Aorta (tissue), 5 donors: ENCODE data around the gene HPCAL4. TPM values are rescaled to one million over a fixed set of nuclear protein-coding genes. Genes with fewer than 3 reads are reported as not detected.

Experiments
- ATAC-seq: fragments of 200-7000 bp; cut with Tn5 transposase; one replicate; pipeline ENCODE4 v1.9.1; 2022; ENCODE audit warnings: moderate library complexity; ENCODE audit not compliant: low FRiP score
- DNase-seq, 2 donors: peaks; one replicate each; pipeline ENCODE4 v3.0.0-alpha.2; 2020
- H3K27ac ChIP-seq, 2 donors: one replicate each; pipeline ENCODE4 v1.5.1; 2013; ENCODE audit warnings: low read length in 2 of 2, mild to moderate bottlenecking in 2 of 2, moderate library complexity in 2 of 2, control low read depth in 1 of 2, inconsistent platforms in 1 of 2, low read depth in 1 of 2
- H3K27me3 ChIP-seq, 2 donors: one replicate each; pipeline ENCODE4 v1.6.1; 2013; ENCODE audit warnings: control low read depth in 1 of 2, low read length in 1 of 2, mild to moderate bottlenecking in 1 of 2, moderate library complexity in 1 of 2; ENCODE audit not compliant: insufficient read depth in 2 of 2, control insufficient read depth in 1 of 2
- H3K36me3 ChIP-seq, 2 donors: one replicate each; pipeline ENCODE4 v1.6.1; 2013; ENCODE audit warnings: control low read depth in 1 of 2, low read length in 1 of 2, mild to moderate bottlenecking in 1 of 2; ENCODE audit not compliant: insufficient read depth in 2 of 2, control insufficient read depth in 1 of 2
- H3K4me1 ChIP-seq, 2 donors: one replicate each; pipeline ENCODE4 v1.6.1; 2013; ENCODE audit warnings: low read length in 2 of 2, control low read depth in 1 of 2, mild to moderate bottlenecking in 1 of 2, moderate library complexity in 1 of 2; ENCODE audit not compliant: insufficient read depth in 2 of 2, control insufficient read depth in 1 of 2
- H3K4me3 ChIP-seq, 2 donors: one replicate each; pipeline ENCODE4 v1.5.1; 2013; ENCODE audit warnings: low read length in 2 of 2, control low read depth in 1 of 2, mild to moderate bottlenecking in 1 of 2
- H3K9me3 ChIP-seq: one replicate; pipeline ENCODE4 v1.6.1; 2013; ENCODE audit warnings: mild to moderate bottlenecking, low read length; ENCODE audit not compliant: control insufficient read depth
- WGBS, 2 donors: extraction: QIAGEN DNeasy Blood & Tissue Kit; methylation state at CpG; one replicate each; pipeline ENCODE4 v1.1.7; 2013; 5-methylcytosine and 5-hydroxymethylcytosine counted together
- intact Hi-C, 2 donors: fragments of 100-400 bp; cut with DNase I; formaldehyde crosslinking; loops; one replicate each; pipeline versions ENCODE4 v1.14.2 to v1.15.0; 2022
- polyA plus RNA-seq, 2 donors: library from polyadenylated mRNA; stranded (reverse); fragments of 200-250 nt; gene quantifications; one replicate each; pipeline ENCODE4 v1.2.3, GENCODE V29; 2013
- total RNA-seq, 2 donors: library from RNA; stranded (reverse); fragmentation: NEBNext Ultra II Directional; extraction: Animal tissue kit (Norgen Biotek cat#: 25700); gene quantifications; one replicate each; pipeline ENCODE4 v1.2.1, GENCODE V29; 2021
- donor health status: healthy with polysubstance abuse.
- donor health status: Bipolar disorder and iron deficiency.
- donor health status: DM: no; HTN: no; CAD: no.
- donor health status: DM: no; HTN: no; CAD: no.
- donor health status: DM: yes; HTN: yes; CAD: no.

Gene HPCAL4
- total and polyA plus RNA-seq, 4 donors = not detected

DNA sequence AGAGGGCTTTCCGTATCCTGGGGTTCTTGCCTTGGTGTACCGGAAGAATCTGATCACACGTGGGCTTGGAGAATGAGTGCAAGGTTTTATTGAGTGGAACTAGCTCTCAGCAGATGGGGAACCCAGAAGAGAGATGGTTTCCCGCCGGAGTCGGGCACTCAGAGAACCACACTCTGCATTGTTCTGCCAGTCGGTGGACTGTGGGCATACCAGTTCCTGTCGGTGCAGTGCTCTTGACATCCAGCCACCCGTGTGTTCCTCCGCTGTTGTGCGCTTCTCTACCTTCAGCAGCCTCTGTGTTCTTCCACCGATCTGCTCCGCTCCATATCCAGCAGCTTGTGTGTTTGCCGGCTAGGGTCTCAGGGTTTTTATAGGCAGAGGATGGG, 36.7 kb upstream of the HPCAL4 start:
- H3K4me1 ChIP-seq = no peaks in the 10 kb centered on the region
- H3K36me3 ChIP-seq = no peaks in the 10 kb centered on the region
- no peak for DNase-seq
- WGBS, 2 donors = 77 to 78% methylated on average over 14 of the region's 14 CpGs
- ATAC-seq = no peak
- H3K4me3 ChIP-seq = no peak overlapping the region
- intact Hi-C loops = no loop called here
- no peaks in the 10 kb centered on the region for H3K27me3 ChIP-seq
- H3K27ac ChIP-seq = no peak overlapping the region
- H3K9me3 ChIP-seq = no peaks in the 10 kb centered on the region

DNA sequence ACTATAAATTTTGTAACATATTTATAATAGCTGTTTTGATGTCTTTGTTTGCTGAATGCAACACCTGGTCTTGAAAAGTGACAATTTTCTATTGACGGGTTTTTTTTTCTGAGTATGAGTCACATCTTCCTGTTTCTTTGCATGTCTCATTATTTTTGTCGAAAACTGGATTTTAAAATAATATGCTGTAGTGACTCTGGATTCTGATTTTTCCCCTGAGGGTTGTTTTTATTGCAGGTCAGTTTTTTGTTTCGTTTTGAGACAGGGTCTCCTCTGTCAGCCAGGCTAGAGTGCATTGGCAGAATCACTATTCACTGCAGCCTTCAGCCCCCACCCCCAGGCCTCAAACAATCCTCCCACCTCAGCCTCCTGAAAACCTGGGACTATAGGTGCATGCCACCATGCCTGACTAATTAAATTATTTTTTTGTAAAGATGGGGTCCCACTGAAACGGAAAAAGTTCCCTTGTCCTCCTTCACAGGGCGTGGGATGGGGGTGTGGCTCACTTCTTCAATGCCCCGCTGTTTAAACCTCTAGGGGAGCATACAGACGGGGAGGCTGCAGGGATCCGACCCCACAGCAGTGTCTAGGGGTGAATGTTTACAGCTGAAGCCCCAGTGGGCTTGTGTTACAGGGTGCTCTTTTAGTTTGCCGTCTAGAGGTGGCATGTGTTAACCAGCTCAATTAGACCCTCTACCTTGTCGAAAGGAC, 36.1 kb upstream of the HPCAL4 start:
- WGBS, 2 donors = 75 to 76% methylated on average over 10 of the region's 10 CpGs
- DNase-seq (no peak), ATAC-seq (no peak)
- Histone ChIP-seq H3K4me3 (no peak overlapping the region), H3K36me3 (no peaks in the 10 kb centered on the region), H3K27ac (no peak overlapping the region), H3K9me3 (no peaks in the 10 kb centered on the region), H3K27me3 (no peaks in the 10 kb centered on the region), H3K4me1 (no peaks in the 10 kb centered on the region)
- intact Hi-C loops = no loop called here

DNA sequence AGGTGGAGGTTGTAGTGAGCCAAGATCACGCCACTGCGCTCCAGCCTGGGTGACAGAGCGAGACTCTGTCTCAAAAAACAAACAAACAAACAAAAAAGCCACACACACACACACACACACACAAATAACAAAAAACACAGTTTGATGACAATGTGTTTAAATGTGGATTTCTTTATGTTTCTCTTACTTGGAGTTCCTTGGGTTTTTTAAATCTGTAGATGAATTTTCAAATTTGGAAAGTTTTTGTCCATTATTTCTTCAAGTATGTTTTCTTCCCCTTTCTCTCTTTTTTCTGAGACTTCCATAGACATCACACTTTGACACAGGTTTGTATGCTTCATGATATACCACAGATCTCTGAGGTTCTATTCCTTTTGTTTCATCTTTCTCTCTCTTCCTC, 35.4 kb upstream of the HPCAL4 start:
- no peak overlapping the region for H3K4me3 ChIP-seq
- no peak for DNase-seq
- no peaks in the 10 kb centered on the region for H3K9me3 ChIP-seq
- no peak for ATAC-seq
- H3K27me3 ChIP-seq = no peaks in the 10 kb centered on the region
- WGBS, 2 donors = 93 to 94% methylated on average over 3 of the region's 3 CpGs
- intact Hi-C loops = no loop called here
- H3K27ac ChIP-seq = no peak overlapping the region
- no peaks in the 10 kb centered on the region for H3K4me1 ChIP-seq
- H3K36me3 ChIP-seq = no peaks in the 10 kb centered on the region

DNA sequence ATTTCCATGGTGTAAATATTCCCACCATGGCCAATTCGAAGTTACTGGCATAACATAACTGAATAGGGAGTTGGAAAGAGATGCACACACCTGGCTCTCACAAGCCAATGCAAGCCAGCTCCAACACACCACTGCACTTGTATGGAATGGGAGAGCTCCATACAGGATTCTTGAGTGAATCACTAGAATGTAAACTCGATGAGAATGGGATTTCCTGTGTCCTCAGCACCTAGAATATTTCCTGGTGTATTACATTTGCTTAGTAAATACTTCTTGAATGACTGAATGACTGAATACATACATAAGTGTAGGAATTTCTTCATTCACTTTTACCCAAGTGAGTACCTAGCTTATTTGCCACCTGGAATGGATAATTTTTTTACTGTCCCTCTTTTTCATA, 31.3 kb upstream of the HPCAL4 start:
- intact Hi-C loops = loop anchor here in 1 of 2 donors (5.0 kb wide), 1 partner anchor 115 kb away; no protein-coding TSS in a partner anchor

GRCh38 chr1:39721664-39722063, 30.4 kb upstream of the HPCAL4 start:
- intact Hi-C loops = loop anchor here in 1 of 2 donors (5.0 kb wide), 1 partner anchor 114 kb away; no protein-coding TSS in a partner anchor
- no peak for ATAC-seq
- no peaks in the 10 kb centered on the region for H3K36me3 ChIP-seq
- no peaks in the 10 kb centered on the region for H3K4me1 ChIP-seq
- H3K4me3 ChIP-seq = no peak overlapping the region
- H3K27ac ChIP-seq = no peak overlapping the region
- no peak for DNase-seq
- H3K27me3 ChIP-seq = no peaks in the 10 kb centered on the region
- H3K9me3 ChIP-seq = no peaks in the 10 kb centered on the region

More for the DNA sequence above, 31.3 kb upstream of the HPCAL4 start:
- 20 to 31% methylated on average over 2 of the region's 2 CpGs for WGBS, 2 donors
- H3K27ac ChIP-seq = no peak overlapping the region
- no peaks in the 10 kb centered on the region for H3K36me3 ChIP-seq
- H3K9me3 ChIP-seq = no peaks in the 10 kb centered on the region
- DNase-seq (no peak), ATAC-seq (no peak)
- no peak overlapping the region for H3K4me3 ChIP-seq
- H3K4me1 ChIP-seq = no peaks in the 10 kb centered on the region
- no peaks in the 10 kb centered on the region for H3K27me3 ChIP-seq

DNA sequence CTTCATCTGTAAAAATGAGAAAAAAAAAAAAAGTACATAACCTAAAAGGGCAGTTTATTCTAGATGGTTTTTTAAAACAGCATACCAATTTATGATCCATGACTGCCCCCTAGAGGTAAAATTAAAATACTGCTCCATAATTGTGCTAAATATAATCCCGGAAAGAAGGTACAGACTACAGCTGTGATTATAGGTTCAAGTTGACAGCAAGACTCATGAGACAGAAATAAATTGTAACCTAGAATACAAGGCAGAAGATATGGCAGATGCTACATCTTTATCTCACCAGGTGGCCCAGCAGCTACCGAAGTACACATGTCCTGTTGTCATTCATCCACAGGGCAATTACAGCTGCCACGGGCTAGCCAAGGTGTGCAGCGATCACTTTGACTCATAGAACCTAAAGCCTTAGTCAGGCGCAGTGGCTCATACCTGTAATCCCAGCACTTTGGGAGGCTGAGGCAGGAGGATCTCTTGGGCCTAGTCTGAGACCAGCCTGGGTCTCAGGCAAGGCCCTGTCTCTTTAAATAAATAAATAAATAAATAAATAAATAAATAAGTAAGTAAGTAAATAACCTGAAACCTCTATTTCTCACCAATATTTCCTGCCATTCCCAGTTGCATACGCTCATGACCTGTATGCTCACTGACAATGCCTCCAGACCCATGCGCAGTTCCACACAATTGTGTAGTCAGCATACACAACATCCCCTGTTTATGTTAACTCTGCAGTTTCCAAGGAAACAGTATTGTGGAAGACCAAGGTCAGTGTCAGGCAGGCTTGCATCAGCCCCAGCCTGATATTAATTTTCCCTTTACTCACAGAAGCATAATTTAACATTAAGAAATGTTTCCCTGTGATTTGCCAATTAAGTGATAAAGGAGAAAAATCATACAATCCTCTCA, 29.1 kb upstream of the HPCAL4 start:
- Histone ChIP-seq H3K27me3 (no peaks in the 10 kb centered on the region), H3K9me3 (no peaks in the 10 kb centered on the region), H3K27ac (no peak overlapping the region), H3K4me3 (no peak overlapping the region), H3K36me3 (no peaks in the 10 kb centered on the region), H3K4me1 (no peaks in the 10 kb centered on the region)
- ATAC-seq (peak; percentile 82), DNase-seq (no peak)
- 46 to 48% methylated on average over 7 of the region's 7 CpGs for WGBS, 2 donors
- intact Hi-C loops = loop anchor here in 1 of 2 donors (5.0 kb wide), 1 partner anchor 113 kb away; no protein-coding TSS in a partner anchor

DNA sequence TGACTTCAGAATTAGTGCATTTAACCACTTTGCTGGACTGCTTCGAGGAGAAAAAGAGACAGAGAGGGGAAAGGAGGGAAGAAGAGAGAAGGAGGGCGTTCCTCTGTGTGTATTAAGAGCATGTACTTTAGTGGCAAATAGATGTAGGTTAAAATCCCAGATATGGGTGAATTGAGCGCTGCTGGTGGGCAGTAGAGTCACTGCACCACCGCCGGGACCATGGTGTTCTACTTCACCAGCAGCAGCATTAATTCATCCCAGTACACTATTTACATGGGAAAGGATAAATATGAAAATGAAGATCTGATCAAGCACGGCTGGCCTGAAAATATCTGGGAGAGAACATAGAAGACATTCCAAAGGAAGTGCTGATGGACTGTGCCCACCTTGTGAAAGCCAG, 26.6 kb upstream of the HPCAL4 start:
- H3K36me3 ChIP-seq = no peaks in the 10 kb centered on the region
- no peak overlapping the region for H3K27ac ChIP-seq
- intact Hi-C loops = loop anchor here (5.0 kb wide), 2 partner anchors 61 to 111 kb away; no protein-coding TSS in a partner anchor
- ATAC-seq = no peak
- H3K27me3 ChIP-seq = no peaks in the 10 kb centered on the region
- H3K4me3 ChIP-seq = no peak overlapping the region
- 74 to 80% methylated on average over 6 of the region's 6 CpGs for WGBS, 2 donors
- no peaks in the 10 kb centered on the region for H3K4me1 ChIP-seq
- no peaks in the 10 kb centered on the region for H3K9me3 ChIP-seq
- DNase-seq = no peak

DNA sequence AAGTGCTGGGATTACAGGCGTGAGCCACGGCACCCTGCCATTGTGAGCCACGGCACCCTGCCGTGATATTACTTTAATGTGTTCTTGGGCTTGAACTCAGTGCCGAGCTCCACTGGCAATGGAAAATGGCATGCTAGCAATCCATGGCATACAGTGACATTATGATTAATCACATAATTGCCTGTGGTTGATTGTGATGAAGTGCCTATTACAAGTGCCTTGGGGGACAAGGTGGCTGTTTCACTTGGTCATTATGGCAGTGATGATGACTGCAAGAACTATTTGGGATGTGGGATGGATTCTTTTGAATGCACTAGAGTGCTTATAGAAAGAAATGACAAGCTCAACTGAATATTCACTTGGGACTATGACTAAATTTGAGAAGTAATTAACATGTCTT, 22.3 kb upstream of the HPCAL4 start:
- 91 to 99% methylated on average over 5 of the region's 5 CpGs for WGBS, 2 donors
- DNase-seq (no peak), ATAC-seq (no peak)
- no peak overlapping the region for H3K27ac ChIP-seq
- no peaks in the 10 kb centered on the region for H3K4me1 ChIP-seq
- intact Hi-C loops = no loop called here
- no peaks in the 10 kb centered on the region for H3K9me3 ChIP-seq
- no peaks in the 10 kb centered on the region for H3K27me3 ChIP-seq
- H3K4me3 ChIP-seq = no peak overlapping the region
- H3K36me3 ChIP-seq = no peaks in the 10 kb centered on the region
